Ecto neural progenitor cell (in vitro differentiated cells): Measurements from ENCODE around the gene MAGEH1.
"Not testable (repeated sequence)": the region's sequence is repeated elsewhere in the genome, so short reads cannot be mapped to it uniquely, and the experiment has no call there.

ENCODE experiments used
- DNase-seq: peaks from one replicate; pipeline ENCODE4 v3.0.0-alpha.2; 2018; ENCODE audit warnings: low spot score

Gene MAGEH1, protein sequence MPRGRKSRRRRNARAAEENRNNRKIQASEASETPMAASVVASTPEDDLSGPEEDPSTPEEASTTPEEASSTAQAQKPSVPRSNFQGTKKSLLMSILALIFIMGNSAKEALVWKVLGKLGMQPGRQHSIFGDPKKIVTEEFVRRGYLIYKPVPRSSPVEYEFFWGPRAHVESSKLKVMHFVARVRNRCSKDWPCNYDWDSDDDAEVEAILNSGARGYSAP

DNA sequence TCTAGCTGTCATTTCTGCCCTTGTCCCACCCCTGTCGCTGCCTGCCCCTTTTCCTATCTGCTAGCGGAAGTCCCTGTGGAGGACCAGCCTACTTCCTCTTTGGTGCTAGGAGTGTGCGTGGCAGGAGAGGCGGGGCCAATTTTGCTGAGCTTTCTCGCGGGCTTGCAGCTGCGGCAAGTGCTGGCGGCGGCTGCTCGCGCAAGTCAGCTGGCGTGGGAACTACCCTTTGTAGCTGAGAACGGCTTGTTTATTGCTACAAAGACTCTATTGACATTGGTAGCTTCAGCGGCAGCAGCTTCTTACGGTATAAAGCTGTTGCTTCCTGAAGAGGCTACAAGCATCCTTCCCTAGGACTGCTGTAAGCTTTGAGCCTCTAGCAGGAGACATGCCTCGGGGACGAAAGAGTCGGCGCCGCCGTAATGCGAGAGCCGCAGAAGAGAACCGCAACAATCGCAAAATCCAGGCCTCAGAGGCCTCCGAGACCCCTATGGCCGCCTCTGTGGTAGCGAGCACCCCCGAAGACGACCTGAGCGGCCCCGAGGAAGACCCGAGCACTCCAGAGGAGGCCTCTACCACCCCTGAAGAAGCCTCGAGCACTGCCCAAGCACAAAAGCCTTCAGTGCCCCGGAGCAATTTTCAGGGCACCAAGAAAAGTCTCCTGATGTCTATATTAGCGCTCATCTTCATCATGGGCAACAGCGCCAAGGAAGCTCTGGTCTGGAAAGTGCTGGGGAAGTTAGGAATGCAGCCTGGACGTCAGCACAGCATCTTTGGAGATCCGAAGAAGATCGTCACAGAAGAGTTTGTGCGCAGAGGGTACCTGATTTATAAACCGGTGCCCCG is at the start of gene MAGEH1:
Gene MAGEH1, plus strand, starts transcription at position 138 of the 843 bp plus-strand sequence. Its CDS starts 248 bp downstream, at position 386.
- peak; percentile 68 for DNase-seq

DNA sequence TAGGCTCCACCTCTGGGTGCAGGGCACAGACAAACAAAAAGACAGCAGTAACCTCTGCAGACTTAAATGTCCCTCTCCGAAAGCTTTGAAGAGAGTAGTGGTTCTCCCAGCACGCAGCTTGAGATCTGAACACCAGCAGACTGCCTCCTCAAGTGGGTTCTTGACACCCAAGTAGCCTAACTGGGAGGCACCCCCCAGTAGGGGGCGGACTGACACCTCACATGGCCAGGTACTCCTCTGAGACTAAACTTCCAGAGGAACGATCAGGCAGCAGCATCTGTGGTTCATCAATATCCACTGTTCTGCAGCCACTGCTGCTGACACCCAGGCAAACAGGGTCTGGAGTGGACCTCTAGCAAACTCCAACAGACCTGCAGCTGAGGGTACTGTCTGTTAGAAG is 24.8 kb upstream of the MAGEH1 start:
- not testable (repeated sequence) for DNase-seq

DNA sequence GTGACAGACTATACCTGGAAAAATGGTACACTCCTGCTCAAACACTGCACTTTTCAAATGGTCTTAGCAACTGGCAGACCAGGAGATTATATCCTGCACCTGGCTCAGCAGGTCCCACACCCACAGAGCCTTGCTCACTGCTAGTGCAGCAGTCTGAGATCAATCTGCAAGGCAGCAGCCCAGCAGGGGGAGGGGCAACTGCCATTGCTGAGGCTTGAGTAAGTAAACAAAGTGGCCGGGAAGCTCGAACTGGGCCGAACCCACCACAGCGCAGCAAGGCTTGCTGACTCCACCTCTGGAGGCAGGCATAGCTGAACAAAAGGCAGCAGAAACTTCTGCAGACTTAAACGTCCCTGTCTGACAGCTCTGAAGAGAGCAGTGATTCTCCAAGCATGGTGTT is 8.5 kb upstream of the MAGEH1 start:
- DNase-seq = not testable (repeated sequence)

DNA sequence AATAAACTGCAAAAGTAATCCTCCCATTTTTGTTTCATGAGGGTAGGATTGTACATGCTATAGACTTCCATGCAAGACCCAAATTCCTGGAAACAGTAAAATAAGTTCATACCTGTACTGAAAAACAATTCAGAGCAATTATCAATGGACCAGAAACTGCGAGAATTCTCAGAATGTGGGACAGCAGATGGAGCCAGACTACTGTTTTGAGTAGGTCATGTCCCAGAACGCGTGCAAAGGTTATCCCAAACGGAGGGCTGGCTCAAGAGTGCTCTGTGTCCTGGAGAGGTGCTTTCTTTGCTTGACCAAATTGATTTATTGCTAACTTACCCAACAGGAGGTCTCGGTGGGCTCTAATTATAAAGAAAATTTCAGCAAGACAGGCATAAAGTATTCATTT is 1.7 kb upstream of the MAGEH1 start:
- DNase-seq = no peak

DNA sequence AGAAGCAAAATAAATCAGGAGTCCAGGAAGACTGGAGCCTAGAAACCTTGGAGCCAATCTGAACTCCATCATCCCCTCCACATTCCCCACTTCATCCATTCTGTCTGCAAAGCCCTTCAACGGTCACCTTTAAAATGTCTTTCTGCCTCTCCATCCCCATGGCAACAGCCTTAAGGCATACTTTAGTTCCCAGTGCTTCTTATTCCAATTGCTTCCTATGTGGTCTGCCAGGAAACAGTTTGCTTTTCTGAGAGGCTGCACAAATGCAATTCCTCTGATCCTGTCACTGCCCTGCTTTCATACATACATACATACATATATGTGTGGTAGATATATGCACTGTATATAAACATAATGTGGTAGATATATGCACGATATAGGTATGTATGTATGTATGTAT is 786 bp upstream of the MAGEH1 start:
- no peak for DNase-seq

DNA sequence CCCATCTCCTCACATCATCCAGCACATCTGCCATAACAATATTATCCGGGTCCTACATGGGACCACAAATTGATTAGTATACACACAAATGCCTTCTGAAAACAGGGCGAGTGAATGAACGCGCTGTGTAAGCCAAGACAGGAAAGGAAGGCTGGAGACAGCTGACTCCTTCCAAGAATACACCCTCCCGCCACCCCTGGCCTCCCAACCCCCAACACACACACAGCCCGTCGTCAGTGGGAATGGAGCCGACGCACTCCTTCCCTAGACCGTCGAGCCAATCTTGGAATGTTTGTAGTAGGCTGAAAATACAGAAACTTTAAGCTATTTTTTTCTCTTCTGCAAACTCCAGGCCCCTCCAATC is 319 bp upstream of the MAGEH1 start:
- DNase-seq = no peak

DNA sequence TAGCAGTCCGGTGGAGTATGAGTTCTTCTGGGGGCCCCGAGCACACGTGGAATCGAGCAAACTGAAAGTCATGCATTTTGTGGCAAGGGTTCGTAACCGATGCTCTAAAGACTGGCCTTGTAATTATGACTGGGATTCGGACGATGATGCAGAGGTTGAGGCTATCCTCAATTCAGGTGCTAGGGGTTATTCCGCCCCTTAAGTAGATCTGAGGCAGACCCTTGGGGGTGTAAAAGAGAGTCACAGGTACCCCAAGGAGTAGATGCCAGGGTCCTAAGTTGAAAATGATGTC is 852 bp downstream of the MAGEH1 start:
- DNase-seq = no peak

DNA sequence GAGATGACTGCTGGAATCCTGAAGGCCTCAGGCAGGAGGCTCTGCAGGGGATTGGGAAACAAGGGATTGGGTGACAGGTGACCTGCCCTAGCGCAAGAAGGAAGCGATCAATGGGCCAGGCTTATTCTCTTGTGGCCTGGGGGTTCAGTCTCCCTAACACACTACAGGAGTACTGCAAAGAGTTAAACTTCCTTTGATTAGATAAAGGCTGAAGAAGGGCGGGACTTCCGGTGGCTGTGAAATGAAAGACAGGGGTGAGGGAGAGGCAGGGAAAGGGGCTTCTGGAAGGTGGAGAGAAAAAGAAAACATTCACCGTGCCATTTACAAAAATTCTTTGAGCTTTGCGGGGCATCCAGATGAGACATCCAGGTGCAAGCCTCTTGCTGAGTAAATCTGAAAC is 3.8 kb downstream of the MAGEH1 start:
- not testable (repeated sequence) for DNase-seq

DNA sequence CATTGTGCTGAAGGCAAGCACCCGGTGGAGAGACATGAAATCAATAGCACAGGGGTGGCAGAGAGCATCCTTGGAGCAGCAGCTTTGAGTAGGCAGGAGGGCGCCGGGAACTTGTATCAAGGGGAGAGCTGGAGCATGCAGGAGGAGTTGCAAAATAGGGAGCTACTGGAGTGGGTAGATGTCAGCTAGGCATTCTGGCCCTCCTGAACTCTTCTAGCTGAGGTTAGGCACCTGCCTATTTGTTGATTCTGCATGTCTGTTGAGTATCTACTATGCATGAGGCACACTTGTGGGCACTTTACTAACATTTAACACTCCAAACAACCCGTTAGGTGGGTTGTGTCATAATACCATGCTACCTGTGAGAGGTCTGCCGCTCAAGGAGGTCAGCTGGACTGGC is 7.5 kb downstream of the MAGEH1 start:
- not testable (repeated sequence) for DNase-seq

DNA sequence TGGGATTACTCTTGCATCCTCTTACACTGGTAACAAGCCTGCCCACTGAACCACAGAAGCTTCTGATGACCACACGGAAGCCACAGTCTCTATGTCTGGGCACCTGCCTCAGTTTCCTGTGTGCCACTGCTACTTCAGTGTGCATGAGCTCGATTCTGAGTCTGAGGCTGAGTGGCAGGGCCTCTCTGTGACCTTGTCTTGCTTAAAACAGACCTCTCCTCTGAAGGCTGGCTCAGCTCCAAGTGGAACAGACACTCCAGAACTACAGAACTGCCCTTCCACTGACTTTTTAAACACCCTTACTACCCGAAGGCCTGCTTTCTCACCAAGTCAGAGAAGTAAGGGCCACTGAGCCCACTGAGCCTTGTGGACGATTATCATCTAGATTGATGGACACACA is 8.0 kb downstream of the MAGEH1 start:
- not testable (repeated sequence) for DNase-seq

DNA sequence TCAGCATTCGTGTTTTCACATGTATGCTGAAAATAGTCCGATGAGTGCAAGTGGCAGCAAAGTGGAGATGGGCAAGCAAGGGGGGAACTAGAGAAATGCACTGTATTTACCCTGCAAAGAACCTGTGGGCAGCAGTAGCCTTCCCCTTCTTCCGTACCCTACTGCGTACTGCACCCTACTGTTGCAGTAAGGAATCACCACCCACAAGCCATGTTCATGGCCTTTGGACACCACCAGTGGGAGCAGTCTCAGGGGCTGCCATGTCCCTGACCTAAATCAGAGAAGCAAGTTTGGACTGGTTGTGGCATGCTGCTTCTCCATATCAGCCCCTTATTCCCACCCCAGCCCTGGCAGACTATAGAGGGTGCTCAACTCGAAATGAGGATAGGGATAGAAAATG is 12.1 kb downstream of the MAGEH1 start:
- not testable (repeated sequence) for DNase-seq

DNA sequence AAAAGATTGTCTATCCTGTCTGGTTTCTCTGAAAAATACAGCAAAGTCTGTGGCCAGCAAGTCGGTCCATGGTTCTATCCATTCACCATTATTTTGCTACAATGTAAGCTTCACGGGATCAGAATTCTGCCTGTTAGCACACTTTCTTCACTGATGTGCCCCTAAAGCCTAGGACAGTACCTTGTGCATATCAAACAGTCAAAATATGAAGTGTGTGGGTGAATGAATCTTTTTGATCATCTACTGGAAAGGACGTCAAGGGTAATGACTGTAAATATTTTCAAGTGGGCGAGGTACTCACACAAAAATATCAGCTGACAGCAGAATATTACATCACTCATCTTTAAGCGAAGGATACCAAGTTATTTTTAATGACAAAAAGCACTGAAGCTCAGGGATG is 13.2 kb downstream of the MAGEH1 start:
- DNase-seq = not testable (repeated sequence)

DNA sequence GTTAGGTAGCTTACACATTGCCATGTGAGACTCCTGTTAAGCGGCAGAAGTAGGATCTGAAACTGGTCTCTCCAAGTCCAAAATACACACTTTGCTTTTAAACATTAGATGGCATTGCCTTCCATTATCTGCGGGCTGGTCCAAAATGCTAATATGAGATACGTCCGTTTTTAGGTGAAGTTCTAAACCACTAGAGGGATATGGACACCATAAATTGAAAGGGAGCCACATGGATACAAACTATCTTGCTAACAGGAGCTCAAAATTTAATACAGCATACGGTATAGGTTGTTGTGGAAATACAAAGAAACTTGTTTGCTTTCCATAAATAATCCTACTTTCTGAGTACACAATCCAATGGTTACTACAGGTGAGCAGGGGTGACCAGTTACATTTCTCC is 13.9 kb downstream of the MAGEH1 start:
- DNase-seq = not testable (repeated sequence)

DNA sequence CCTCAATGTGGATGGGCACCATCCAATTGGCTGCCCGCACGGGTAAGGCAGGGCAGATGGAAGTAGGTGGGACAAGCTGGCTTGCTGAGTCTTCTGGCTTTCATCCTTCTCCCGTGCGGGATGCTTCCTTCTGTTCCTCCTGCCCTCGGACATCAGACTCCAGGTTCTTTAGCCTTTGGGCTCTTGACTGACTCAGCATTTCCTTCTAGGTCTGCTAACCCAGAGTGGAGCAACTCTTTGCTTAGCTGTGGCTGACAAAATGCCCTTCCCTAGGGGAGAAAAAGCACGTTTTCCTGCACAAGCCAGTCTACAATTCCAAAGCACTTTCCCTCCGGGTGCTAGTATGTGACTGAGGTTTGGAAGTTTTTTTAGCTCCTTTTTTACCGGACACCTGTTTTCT is 28.0 kb downstream of the MAGEH1 start:
- not testable (repeated sequence) for DNase-seq

DNA sequence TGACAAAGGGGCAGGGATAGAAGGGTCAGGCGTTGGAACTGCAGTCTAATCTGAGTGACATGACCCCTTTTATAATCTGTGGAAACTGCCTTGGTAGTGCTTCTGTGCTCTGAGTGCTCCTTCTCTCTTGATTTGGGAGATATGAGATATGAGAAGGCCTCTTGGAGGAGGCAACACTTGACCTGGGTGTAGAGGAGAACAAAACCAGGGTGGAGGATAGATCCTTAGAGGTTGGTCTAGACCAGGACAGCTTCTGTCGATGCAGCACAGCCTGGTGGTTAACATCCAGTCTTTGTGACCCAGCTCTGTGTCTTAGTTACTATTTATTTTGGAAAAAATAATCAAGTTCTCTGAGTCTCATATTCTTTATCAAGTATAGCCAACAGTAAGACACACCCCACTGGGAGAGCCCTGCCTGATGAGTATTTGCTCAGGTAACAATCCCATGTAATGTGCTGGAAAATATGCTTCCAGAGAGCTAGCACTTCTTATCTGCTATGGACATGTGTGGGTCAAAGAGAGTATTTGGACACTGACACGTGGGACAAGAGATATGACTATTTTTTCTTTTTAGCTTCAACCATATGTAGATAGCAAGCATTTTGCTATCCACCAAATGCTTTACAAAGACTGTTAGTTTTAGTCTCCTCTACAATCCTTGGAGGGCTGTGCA is 28.6 kb downstream of the MAGEH1 start:
- DNase-seq = no peak

DNA sequence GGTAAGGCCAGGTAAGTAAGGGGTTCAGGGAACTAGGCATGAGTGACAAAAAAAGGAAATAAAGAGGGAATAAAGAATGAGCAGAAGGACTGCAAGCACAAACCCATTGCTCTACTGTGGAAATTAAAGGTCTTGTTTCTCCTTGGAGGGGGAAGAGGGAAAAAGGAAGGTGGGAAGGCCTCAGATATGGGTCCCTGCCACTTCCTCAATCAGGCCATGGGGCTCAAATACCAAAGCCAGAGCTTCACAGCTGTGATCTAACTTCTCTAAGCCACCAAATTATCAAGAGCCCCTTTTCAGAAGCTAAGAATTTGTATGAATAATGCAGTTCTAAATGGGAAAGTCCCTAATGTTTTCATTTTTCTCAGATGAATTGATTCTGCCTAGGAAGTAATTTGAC is 33.0 kb downstream of the MAGEH1 start:
- DNase-seq = no peak

DNA sequence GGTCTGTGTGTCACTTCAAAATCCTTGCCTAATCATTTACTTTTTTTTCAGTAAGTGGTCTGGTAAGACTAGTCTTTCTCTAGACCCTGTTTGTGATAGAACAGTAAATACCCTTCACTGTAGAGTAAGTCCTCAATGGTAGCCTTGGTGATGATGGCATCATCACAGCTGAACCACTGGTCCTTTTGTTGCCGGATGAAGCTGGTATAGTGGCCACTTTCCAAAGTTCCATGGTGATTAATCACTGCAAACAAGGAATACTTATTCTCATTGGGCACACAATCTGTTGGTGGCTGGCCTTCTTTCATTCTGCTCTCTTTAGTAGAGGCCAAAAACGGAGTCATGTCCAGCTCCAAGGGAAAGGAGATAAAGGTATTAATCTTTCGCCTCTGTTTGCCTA is 34.8 kb downstream of the MAGEH1 start:
- DNase-seq = no peak

DNA sequence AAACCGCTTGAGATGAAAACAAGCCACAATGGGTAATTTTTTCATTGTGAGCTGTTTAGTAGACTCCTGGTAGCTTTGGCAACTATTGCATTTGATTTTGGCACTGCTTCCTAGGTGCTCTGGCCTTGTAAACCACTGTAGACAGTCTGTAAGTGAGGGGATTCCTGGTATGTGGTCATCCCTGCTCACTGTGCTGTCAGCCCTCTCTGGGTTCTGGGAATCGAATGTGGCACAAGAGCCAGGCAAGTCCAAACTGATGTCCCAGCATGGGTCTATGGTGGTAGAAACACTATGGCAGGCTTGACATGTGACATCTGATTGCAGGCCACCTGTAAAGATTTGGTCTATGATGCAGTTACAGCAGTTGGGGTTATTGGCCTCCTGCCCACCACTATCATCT is 35.2 kb downstream of the MAGEH1 start:
- DNase-seq = peak; percentile 3

DNA sequence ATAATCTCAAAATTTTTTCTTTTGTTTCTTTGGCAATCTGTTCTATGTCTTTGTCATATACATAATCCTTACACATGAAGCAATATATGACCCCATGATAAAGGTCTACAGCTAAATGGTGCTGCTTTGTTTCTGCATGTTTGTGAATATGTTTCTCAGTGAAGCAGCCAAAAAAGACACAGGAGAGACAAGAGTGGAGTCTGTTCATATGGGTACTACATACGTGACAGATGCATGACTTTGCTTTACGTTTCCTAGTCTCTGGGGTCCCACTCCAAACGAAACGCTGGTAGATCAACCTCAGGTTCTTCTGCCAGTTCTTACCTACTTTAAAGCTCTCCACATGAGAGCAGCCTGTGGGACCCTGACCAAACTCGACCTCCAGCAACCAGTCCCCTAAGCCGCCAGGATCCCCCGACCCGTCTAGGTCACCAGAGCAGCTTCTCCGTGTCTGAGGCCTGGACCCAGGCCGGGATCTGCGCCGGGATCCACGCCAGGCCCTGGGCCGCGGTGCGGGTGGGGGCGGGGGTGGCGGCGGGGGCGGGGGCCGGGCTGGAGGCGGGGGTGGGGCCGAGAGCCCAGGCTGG is 36.2 kb downstream of the MAGEH1 start:
- DNase-seq = no peak

DNA sequence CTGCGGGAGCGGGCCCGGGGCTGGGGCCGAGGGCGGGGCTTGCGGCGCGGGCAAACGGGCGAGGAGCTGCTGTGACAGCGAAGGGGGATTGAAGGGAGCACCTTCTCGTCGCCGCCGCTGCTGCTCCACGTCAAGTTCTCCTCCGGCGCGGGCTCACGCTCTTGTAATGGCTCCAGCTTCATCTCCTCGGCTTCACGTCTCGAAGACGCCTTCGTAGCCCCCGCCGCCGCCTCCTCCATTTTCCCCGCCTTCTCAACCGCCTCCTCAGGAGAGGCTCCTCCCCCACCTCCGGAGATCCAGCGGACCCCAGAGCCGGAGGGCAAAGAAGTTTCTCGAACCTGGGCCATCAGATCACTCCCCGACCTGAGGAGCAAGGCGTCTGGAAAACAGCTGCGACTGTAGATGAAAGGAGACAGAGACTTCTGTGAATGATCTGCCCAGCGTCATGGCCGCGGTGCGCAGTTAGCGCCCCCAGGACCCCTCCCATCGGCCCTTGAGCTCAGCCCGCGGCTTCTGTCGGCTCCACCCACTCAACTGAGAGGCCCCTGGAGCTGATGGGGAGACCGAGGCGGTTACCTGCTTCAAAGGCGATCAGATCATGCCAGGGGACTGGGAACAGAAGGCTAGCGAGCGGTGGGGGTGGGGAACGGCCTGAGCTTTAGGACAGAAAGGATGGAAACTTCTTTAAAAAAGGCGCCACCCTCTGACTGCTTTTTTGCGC is 36.8 kb downstream of the MAGEH1 start:
- DNase-seq = peak; percentile 65

DNA sequence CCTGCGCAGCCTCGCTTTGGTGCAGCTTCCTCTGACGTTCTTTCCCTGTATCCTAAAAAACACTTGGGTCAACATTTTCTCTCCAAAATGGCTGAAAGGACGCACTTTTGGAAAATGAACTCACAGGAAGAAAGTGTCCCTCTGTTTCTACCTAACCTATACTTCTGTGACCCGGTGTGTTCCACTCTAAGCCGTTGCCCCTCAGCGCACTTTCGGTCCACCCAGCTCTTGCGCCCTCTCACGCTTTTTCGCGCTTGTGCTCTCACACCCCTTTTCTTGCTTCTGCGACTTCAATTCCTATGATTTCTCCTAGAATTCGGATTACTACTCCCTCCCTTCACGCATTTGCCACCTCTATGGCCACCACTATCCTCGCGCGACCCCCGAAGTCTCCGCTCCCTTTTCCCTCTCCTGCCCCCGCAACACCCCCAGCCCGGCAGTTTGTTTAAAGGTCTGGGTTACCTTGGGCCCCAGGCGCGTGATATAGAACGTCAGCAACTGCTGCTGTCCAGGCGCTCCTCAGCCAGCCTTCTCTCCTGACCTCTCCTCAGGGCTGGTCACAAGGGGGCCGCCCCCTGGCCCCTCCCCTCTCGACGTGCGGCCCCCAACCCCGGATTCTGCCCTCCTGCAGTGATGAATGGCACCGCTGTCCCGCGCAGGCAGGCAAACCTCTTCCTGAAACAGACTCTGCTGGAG is 37.5 kb downstream of the MAGEH1 start, which contains the start of gene USP51:
Gene USP51, minus strand, starts transcription at position 535 of the 696 bp plus-strand sequence. CDS start 909 bp downstream, outside the sequence.
- peak; percentile 63 for DNase-seq
